HG03565 (cell line): Measurements from ENCODE around the gene HYAL1.
A peak's percentile ranks its signal among the peaks of the same experiment; 100 is the strongest.
"Not testable (repeated sequence)": the region's sequence is repeated elsewhere in the genome, so short reads cannot be mapped to it uniquely, and the experiment has no call there.

ENCODE experiments used
- ATAC-seq: cut with Tn5 transposase; IDR thresholded peaks from one replicate; pipeline ENCODE4 v1.9.1; 2021; ENCODE audit warnings: mild to moderate bottlenecking, moderate library complexity; ENCODE audit not compliant: unreplicated experiment

HYAL1 gene

DNA sequence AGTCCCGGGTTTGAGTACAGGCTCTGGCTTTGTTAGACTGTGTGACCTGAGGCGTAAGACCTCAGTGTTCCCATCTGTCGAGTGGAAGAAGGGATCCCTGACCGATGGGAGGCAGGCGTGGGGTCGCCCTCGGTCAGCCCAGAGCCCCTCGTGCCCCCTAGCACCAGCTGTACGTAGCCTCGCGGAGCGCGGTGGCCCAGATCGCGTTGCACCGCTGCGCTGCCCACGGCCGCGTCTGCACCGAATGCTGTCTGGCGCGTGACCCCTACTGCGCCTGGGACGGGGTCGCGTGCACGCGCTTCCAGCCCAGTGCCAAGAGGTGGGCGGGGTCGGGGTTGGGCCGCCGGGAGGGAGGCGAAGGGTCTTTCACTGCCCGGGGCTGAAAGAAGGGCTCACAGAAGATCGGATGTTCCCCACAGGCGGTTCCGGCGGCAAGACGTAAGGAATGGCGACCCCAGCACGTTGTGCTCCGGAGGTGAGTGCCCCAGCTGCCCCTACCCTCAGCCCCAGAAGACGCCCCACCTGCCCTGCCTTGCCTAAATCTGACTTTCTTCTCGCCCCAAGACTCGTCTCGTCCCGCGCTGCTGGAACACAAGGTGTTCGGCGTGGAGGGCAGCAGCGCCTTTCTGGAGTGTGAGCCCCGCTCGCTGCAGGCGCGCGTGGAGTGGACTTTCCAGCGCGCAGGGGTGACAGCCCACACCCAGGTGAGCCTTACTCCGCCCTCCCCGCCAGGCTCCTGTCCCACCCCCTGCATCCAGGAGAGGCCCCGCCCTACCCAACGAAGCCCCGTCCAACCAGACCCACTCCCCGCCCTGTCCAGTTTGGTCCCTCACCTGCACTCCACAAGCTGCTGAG is 28.0 kb downstream of the HYAL1 start:
- no peak for ATAC-seq

DNA sequence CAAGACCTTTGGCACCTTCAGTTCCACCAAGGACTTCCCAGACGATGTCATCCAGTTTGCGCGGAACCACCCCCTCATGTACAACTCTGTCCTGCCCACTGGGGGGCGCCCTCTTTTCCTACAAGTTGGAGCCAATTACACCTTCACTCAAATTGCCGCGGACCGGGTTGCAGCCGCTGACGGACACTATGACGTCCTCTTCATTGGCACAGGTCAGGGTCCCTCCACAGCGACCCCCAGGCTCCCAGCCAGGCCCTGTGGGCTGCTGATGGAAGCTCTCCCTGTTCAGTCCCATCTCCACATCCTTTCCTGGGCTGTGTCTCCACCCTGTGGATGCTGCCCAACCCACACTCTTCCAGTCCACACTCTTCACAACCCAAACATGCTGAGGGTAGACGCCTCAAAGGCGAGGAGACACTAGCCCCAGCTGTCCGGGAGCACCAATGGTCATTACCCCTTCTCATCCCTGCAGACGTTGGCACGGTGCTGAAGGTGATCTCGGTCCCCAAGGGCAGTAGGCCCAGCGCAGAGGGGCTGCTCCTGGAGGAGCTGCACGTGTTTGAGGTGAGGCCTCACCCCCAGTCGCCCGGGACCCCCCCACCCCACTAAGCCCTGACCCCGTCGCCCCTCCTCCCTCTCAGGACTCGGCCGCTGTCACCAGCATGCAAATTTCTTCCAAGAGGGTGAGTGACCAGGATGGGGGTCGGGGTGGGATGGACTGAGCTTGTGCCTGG is 28.8 kb downstream of the HYAL1 start:
- no peak for ATAC-seq

- no peak for ATAC-seq
These were observed 29.7 kb downstream of the HYAL1 start for GRCh38 chr3:50273689-50274065.

GRCh38 chr3:50272911-50273688 is 30.3 kb downstream of the HYAL1 start:
- peak; percentile 76 for ATAC-seq

DNA sequence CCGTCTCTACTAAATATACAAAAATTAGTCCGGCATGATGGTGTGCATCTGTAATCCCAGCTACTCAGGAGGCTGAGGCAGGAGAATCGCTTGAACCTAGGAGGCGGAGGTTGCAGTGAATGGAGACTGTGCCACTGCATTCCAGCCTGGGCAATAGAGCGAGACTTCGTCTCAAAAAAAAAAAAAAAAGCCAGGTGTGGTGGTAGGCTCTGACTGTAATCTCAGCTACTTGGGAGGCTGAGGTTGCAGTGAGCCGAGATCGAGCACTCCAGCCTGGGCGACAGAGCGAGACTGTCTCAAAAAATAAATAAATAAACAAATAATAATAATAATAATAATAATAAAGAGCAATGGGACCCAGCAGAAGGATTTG is 30.9 kb downstream of the HYAL1 start:
- ATAC-seq, result not testable (repeated sequence)

GRCh38 chr3:50271314-50271936 is 31.9 kb downstream of the HYAL1 start:
- no peak for ATAC-seq

DNA sequence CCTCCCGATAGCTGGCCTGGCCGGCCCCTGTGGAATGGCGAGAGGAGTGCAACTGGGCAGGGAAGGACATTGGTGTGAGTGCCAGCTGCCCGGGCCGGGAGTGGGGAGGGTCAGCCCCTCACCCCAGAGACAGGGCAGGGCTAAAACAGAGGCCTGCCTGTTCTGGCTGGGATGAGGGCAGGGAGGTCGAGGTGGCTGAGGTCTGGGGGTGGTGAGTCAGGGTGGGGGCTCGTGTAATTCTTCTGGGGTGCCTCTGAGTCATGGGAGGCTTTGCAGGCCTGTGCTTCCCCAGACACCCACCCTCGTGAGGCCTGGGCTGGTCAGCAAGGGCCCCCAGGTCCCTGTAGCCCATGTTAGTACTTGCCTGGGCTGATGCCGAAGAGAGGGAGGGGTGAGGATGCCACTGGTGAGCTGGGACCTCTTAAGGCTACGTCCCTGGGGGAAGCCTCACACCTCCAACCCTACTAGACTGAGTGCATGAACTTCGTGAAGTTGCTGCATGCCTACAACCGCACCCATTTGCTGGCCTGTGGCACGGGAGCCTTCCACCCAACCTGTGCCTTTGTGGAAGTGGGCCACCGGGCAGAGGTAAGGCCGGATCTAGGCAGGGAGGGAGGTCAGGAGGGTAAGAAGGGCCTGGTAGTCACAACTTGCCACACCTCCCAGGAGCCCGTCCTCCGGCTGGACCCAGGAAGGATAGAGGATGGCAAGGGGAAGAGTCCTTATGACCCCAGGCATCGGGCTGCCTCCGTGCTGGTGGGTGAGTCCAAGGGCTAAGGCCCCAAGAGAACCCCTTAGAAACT is 32.8 kb downstream of the HYAL1 start:
- ATAC-seq, result no peak

- ATAC-seq, result no peak
These were observed 33.4 kb downstream of the HYAL1 start for GRCh38 chr3:50269977-50270413.

DNA sequence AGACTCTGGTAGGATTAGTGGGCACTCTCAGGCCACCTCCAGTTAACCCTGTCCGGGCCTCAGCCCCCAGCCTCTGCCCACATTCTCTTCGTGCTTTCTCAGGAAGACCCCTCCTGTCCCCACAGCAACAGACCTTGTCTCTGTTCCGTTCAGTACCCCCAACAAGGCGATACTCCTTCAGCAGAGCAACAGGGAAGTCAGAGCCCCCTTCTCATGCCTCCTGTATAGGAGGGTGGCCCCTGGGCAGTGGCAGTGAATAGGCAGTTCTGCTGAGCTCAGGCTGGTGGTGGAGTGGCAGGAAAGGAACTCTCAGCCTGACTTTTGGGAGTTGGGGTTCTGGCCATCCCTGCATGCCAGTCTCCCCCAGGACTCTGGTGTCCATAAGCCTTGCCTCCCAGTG is 33.9 kb downstream of the HYAL1 start:
- ATAC-seq, result no peak

- ATAC-seq, result no peak
These were observed 34.5 kb downstream of the HYAL1 start, which contains the start of gene SEMA3B for GRCh38 chr3:50268703-50269451. SEMA3B (plus strand) TSS chr3:50269147; CDS start chr3:50269241, 94 bp downstream.

GRCh38 chr3:50268276-50268675 is 35.1 kb downstream of the HYAL1 start:
- no peak for ATAC-seq

DNA sequence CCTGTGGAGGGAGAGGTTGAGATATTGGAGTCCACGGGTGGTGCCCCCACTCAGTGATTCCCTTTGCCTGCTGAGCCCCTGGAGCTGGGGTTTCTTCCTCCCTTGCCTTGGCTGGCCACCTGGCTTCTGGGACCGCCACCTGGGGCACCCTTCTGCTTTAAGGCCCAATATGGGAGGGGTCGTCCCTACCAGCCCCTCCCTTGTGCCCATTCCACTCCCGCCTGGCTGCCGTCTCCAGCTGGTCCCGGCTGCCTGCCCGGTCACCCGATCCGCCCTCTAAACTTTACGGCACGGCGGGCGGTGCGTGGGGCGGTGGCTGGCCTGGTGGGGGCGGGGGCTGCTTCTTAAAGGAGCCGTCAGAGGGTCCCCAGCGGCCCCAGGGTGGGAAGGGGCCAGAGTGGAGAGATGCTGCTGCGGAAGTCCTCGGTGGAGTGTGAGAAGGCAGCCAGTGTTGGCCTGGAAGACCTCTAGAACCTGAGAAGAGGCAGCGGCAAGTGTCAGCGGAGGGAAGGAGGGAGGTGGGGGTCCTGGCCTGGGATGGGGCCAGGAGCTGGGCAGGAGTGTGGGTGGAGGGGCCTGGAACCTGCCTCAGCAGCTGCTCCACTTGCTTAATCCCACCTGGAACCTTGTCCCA is 36.0 kb downstream of the HYAL1 start:
- ATAC-seq, result no peak

DNA sequence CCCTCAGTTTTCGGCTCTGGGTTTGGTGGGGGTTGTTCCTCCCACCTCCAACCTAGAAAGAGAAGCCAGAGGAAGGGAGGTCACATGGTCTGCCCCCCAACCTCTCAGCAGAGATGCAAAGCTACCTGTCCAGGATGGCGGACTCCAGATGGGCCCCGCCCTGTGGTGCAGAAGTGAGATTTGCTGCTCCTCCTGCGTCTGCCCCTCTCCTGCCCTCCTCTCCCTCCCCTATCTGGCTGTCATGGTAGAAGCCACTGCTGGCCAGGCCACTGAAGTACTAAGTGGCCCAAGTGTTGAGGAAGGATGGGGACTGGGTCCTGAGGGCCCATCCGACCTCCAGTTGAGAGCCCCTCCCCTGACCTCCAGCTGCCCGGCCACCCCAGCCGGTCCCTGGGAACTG is 36.5 kb downstream of the HYAL1 start:
- ATAC-seq, result no peak

DNA sequence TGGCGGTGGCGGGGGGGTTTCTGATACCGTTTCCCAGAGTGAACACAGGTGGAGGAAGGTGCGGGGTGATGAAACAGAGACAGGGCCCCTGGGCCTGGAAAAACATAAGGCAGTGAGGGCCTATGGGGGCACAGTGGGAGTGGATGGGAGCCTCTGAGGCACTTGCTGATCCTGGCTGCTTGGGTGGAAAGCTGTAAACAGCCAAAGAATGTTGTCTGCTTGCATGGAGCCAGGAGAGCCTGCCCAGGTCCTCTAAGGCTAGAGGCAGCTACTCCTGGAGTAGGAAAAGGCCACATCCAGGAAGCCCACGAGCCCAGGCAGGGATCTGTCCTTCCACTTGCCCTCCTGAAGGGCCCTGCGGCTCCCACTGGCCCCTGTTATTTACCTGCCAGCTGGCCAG is 37.4 kb downstream of the HYAL1 start:
- ATAC-seq, result no peak

- no peak for ATAC-seq
These were observed 37.8 kb downstream of the HYAL1 start for GRCh38 chr3:50265571-50265970.

GRCh38 chr3:50264964-50265485 is 38.3 kb downstream of the HYAL1 start:
- ATAC-seq, result no peak

DNA sequence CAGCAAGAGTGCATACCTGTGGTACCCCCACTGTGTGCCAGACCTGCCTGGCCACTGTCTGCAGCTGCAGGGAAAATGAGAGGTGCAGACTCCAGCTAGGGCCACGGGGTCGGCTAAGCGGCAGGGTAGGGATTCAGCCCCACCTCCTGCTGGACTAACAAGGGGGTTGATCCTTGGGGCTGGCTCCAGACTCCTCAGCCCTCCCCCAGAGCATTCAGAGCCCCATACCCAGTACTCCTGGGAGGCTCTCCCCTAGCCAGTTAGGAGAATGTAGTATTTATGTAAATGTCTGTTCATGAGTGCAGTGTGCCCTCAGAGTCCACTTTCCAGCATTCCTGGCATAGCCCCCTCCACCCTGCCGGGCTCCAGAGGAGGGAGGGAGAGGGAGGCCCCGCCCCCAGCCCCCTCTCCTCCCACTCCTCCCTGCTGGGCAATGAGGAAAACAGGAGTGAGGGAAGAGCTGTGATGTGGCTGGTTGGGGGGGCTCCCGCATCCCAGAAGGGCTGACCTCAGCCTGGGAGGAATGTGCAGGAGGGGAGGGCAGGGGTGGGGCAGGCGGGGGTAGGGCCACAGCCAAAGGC is 38.9 kb downstream of the HYAL1 start:
- no peak for ATAC-seq
